ENCODE results near the gene RFX4. TPM values are rescaled to one million over a fixed set of nuclear protein-coding genes. Genes with fewer than 3 reads are reported as not detected.

Gene RFX4
- total RNA-seq, 1 experiment from 2014 or later = not detected

DNA sequence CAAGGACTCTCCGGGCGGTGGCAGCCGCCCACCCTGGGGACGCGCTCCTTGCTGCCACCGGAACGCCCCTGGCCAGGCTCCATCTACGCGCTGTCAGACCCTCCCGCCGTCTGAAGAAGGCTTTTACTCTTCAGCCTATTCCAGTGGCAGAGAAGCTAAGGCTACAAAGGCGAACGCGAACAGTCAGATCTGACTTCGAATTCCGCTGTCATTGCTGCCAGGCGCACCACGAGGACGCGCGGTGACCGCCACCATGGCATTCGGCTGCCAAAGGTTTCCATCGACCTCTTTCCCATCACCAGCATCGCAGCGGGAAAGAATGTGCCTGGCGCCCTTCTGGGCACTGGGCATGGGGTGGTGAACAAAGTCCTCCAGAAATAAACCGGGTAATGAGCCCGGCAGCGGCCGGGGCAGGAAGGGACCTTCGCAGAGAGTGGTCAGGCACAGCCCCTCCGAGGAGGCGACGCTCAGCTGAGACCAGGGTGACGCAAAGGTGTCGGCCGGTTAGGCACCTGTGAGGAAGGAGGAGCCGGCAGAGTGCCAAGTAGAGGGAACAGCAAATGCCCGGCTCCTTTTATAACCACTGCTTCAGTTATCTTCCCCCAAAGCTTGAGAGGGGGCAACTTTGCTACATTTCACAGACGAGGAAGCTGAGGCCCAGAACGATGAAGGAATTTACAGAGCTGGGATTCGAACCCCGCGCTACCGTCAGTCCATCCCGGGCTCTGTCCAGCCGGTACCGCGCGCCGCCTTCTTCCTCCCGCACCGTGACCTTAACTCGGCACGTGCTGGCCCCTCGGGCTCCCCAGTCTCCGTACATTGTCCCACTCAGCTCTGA is 1.9 kb upstream of the RFX4 start:
- TF ChIP-seq SIN3A (IDR thresholded peaks at IDR 0.05; ENCODE audit: low read depth) (no peak), ZFX (IDR thresholded peaks at IDR 0.05) (no peak), JUND (IDR thresholded peaks at IDR 0.05) (no peak), CEBPB (IDR thresholded peaks at IDR 0.05; ENCODE audit: low read depth) (no peak), SP1 (IDR thresholded peaks at IDR 0.05; ENCODE audit: low read depth) (no peak), SRF (IDR thresholded peaks at IDR 0.05; ENCODE audit: low read depth) (no peak), FOSL1 (IDR thresholded peaks at IDR 0.05; ENCODE audit: low read depth) (no peak), EZH2 (IDR thresholded peaks at IDR 0.05) (no peak), EZH2phosphoT487 (IDR thresholded peaks at IDR 0.05; ENCODE audit: borderline replicate concordance) (no peak), POLR2AphosphoS5 (IDR thresholded peaks at IDR 0.05; ENCODE audit: low read depth, low read length) (no peak), RAD21 (IDR thresholded peaks at IDR 0.05; ENCODE audit: low read depth) (no peak), EGR1 (IDR thresholded peaks at IDR 0.05; ENCODE audit: low read depth) (no peak), CBX3 (IDR thresholded peaks at IDR 0.05; ENCODE audit: low read depth) (no peak), ELF1 (IDR thresholded peaks at IDR 0.05; ENCODE audit: borderline replicate concordance, low read depth) (no peak), YY1 (IDR thresholded peaks at IDR 0.05; ENCODE audit: extremely low read depth, insufficient replicate concordance, low read depth, low read length) (no peak)
- TF ChIP-seq, protein P1, sequence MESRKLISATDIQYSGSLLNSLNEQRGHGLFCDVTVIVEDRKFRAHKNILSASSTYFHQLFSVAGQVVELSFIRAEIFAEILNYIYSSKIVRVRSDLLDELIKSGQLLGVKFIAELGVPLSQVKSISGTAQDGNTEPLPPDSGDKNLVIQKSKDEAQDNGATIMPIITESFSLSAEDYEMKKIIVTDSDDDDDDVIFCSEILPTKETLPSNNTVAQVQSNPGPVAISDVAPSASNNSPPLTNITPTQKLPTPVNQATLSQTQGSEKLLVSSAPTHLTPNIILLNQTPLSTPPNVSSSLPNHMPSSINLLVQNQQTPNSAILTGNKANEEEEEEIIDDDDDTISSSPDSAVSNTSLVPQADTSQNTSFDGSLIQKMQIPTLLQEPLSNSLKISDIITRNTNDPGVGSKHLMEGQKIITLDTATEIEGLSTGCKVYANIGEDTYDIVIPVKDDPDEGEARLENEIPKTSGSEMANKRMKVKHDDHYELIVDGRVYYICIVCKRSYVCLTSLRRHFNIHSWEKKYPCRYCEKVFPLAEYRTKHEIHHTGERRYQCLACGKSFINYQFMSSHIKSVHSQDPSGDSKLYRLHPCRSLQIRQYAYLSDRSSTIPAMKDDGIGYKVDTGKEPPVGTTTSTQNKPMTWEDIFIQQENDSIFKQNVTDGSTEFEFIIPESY (IDR thresholded peaks at IDR 0.05; ENCODE audit: extremely low read depth, insufficient replicate concordance, low read length) = no peak
- TF ChIP-seq, protein P2, sequence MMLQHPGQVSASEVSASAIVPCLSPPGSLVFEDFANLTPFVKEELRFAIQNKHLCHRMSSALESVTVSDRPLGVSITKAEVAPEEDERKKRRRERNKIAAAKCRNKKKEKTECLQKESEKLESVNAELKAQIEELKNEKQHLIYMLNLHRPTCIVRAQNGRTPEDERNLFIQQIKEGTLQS (IDR thresholded peaks at IDR 0.05) = no peak
- TF ChIP-seq, protein P3, sequence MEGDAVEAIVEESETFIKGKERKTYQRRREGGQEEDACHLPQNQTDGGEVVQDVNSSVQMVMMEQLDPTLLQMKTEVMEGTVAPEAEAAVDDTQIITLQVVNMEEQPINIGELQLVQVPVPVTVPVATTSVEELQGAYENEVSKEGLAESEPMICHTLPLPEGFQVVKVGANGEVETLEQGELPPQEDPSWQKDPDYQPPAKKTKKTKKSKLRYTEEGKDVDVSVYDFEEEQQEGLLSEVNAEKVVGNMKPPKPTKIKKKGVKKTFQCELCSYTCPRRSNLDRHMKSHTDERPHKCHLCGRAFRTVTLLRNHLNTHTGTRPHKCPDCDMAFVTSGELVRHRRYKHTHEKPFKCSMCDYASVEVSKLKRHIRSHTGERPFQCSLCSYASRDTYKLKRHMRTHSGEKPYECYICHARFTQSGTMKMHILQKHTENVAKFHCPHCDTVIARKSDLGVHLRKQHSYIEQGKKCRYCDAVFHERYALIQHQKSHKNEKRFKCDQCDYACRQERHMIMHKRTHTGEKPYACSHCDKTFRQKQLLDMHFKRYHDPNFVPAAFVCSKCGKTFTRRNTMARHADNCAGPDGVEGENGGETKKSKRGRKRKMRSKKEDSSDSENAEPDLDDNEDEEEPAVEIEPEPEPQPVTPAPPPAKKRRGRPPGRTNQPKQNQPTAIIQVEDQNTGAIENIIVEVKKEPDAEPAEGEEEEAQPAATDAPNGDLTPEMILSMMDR (IDR thresholded peaks at IDR 0.05 in 2 of 3, conservative IDR thresholded peaks at IDR 0.05 in 1 of 3; ENCODE audit: borderline replicate concordance in 1 of 3, insufficient read depth in 1 of 3, low read depth in 2 of 3, low read length in 2 of 3) = no peak
- TF ChIP-seq, protein P4, sequence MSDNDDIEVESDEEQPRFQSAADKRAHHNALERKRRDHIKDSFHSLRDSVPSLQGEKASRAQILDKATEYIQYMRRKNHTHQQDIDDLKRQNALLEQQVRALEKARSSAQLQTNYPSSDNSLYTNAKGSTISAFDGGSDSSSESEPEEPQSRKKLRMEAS (IDR thresholded peaks at IDR 0.05) = no peak
- TF ChIP-seq, protein P5, sequence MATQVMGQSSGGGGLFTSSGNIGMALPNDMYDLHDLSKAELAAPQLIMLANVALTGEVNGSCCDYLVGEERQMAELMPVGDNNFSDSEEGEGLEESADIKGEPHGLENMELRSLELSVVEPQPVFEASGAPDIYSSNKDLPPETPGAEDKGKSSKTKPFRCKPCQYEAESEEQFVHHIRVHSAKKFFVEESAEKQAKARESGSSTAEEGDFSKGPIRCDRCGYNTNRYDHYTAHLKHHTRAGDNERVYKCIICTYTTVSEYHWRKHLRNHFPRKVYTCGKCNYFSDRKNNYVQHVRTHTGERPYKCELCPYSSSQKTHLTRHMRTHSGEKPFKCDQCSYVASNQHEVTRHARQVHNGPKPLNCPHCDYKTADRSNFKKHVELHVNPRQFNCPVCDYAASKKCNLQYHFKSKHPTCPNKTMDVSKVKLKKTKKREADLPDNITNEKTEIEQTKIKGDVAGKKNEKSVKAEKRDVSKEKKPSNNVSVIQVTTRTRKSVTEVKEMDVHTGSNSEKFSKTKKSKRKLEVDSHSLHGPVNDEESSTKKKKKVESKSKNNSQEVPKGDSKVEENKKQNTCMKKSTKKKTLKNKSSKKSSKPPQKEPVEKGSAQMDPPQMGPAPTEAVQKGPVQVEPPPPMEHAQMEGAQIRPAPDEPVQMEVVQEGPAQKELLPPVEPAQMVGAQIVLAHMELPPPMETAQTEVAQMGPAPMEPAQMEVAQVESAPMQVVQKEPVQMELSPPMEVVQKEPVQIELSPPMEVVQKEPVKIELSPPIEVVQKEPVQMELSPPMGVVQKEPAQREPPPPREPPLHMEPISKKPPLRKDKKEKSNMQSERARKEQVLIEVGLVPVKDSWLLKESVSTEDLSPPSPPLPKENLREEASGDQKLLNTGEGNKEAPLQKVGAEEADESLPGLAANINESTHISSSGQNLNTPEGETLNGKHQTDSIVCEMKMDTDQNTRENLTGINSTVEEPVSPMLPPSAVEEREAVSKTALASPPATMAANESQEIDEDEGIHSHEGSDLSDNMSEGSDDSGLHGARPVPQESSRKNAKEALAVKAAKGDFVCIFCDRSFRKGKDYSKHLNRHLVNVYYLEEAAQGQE (IDR thresholded peaks at IDR 0.05; ENCODE audit: low read depth) = no peak
- no peaks in the 10 kb centered on the region for H3K79me2 ChIP-seq (ENCODE audit: insufficient read depth, low read length)
- H4K20me1 ChIP-seq (ENCODE audit: insufficient read depth) = no peaks in the 10 kb centered on the region
- H3K4me3 ChIP-seq (replicated peaks in 1 of 2; ENCODE audit: low read depth in 1 of 2, low read length in 2 of 2) = no peak overlapping the region
- no peak overlapping the region for H3K27ac ChIP-seq (ENCODE audit: low read depth, low read length)
- H3K9me2 ChIP-seq (ENCODE audit: insufficient read depth) = no peaks in the 10 kb centered on the region
- intact Hi-C loops (cut with micrococcal nuclease) = no loop called here
- no peak for ATAC-seq
- H3K36me3 ChIP-seq (ENCODE audit: control insufficient read depth in 1 of 2, insufficient read depth in 2 of 2, low read length in 2 of 2) = no peaks in the 10 kb centered on the region
- no peak overlapping the region for H3K4me2 ChIP-seq (ENCODE audit: low read length)
- H2AFZ ChIP-seq (ENCODE audit: low read depth, low read length, poor library complexity, severe bottlenecking) = no peak overlapping the region
- H3K9me3 ChIP-seq (ENCODE audit: control insufficient read depth in 1 of 2, insufficient read depth in 1 of 2, low read depth in 1 of 2, low read length in 2 of 2) = no peaks in the 10 kb centered on the region
- no peak for DNase-seq (ENCODE audit: low read depth, low spot score)
- no peak overlapping the region for H3K9ac ChIP-seq (ENCODE audit: low read length)
- no peaks in the 10 kb centered on the region for H3K27me3 ChIP-seq (ENCODE audit: insufficient read depth, low read length)
- CTCF ChIA-PET = no interaction called here
- POLR2A ChIA-PET = no interaction called here
- H3K4me1 ChIP-seq (ENCODE audit: control insufficient read depth in 1 of 2, insufficient read depth in 2 of 2, low read length in 2 of 2) = no peaks in the 10 kb centered on the region
- BruUV-seq (replicated peaks) = no TSS peak
- RAD21 ChIA-PET (ENCODE audit: low non-redundant PET in 1 of 2, low total read pairs in 2 of 2, uncharacterized antibody in 2 of 2, unreplicated experiment in 2 of 2) = no interaction called here

All from HCT116 (cell line).